SK-N-SH (cell line): ENCODE results near the gene PFKFB2.
"Not testable (repeated sequence)": the region's sequence is repeated elsewhere in the genome, so short reads cannot be mapped to it uniquely, and the experiment has no call there.

Source experiments
- CTCF ChIP-seq: fragments of 200-600 bp; sonication (generic); IDR thresholded peaks from 2 replicates; pipeline ENCODE4 v1.6.1; 2017; ENCODE audit warnings: antibody characterized with exemption, mild to moderate bottlenecking, moderate library complexity
- GABPA ChIP-seq: IDR thresholded peaks from 2 replicates; pipeline ENCODE4 v1.4.0; 2012; ENCODE audit warnings: low read depth, mild to moderate bottlenecking

DNA sequence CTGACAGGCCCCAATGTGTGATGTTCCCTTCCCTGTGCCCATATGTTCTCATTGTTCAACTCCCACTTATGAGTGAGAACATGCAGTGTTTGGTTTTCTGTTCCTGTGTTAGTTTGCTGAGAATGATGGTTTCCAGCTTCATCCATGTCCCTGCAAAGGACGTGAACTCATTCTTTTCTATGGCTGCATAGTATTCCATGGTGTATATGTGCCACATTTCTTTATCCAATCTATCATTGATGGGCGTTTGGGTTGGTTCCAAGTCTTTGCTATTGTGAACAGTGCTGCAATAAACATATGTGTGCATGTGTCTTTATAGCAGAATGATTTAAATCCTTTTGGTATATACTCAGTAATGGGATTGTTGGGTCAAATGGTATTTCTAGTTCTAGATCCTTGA is 11.7 kb upstream of the PFKFB2 start:
- TF ChIP-seq CTCF, GABPA: not testable (repeated sequence)
